Mesendoderm (in vitro differentiated cells): ENCODE results near the gene HAPLN2.

Experiments
- DNase-seq: peaks from one replicate; pipeline ENCODE4 v3.0.0; 2013
- H2AK5ac ChIP-seq: 2 replicates; pipeline ENCODE4 v1.6.1; 2013; ENCODE audit warnings: low read length, inconsistent platforms
- H2BK120ac ChIP-seq: 2 replicates; pipeline ENCODE4 v1.6.1; 2013; ENCODE audit warnings: low read depth, mild to moderate bottlenecking, low read length, moderate library complexity, mixed read lengths
- H2BK15ac ChIP-seq: replicated peaks from 2 replicates; pipeline ENCODE4 v1.6.1; 2013; ENCODE audit warnings: low read depth, mild to moderate bottlenecking, moderate library complexity
- H2BK5ac ChIP-seq: 2 replicates; pipeline ENCODE4 v1.6.1; 2013; ENCODE audit warnings: low read length, inconsistent platforms
- H3K18ac ChIP-seq: 2 replicates; pipeline ENCODE4 v1.6.1; 2013; ENCODE audit warnings: mild to moderate bottlenecking, low read length, mixed read lengths
- H3K23ac ChIP-seq: one replicate; pipeline ENCODE4 v1.6.1; 2013; ENCODE audit warnings: low read length
- H3K27ac ChIP-seq: 2 replicates; pipeline ENCODE4 v1.5.1; 2013; ENCODE audit warnings: low read depth, mild to moderate bottlenecking, inconsistent platforms, low read length, moderate library complexity
- H3K27me3 ChIP-seq: 2 replicates; pipeline ENCODE4 v1.6.1; 2013; ENCODE audit warnings: low read length, control low read depth, mild to moderate bottlenecking, inconsistent platforms; ENCODE audit not compliant: insufficient read depth, poor library complexity
- H3K36me3 ChIP-seq: 2 replicates; pipeline ENCODE4 v1.6.1; 2013; ENCODE audit warnings: low read length, inconsistent platforms; ENCODE audit not compliant: control insufficient read depth, insufficient read depth
- H3K4ac ChIP-seq: one replicate; pipeline ENCODE4 v1.6.1; 2013; ENCODE audit warnings: low read depth, mild to moderate bottlenecking, low read length, moderate library complexity
- H3K4me1 ChIP-seq: 2 replicates; pipeline ENCODE4 v1.6.1; 2013; ENCODE audit warnings: low read depth, low read length, inconsistent platforms; ENCODE audit not compliant: control insufficient read depth
- H3K4me2 ChIP-seq: 2 replicates; pipeline ENCODE4 v1.6.1; 2013; ENCODE audit warnings: low read length
- H3K4me3 ChIP-seq: 2 replicates; pipeline ENCODE4 v1.5.1; 2013; ENCODE audit warnings: mild to moderate bottlenecking, low read length
- H3K56ac ChIP-seq: one replicate; pipeline ENCODE4 v1.6.1; 2013; ENCODE audit warnings: low read length
- H3K79me1 ChIP-seq: 2 replicates; pipeline ENCODE4 v1.6.1; 2013; ENCODE audit warnings: low read length, inconsistent platforms
- H3K79me2 ChIP-seq: 2 replicates; pipeline ENCODE4 v1.6.1; 2013; ENCODE audit warnings: mild to moderate bottlenecking, low read length; ENCODE audit not compliant: control insufficient read depth, insufficient read depth
- H3K9ac ChIP-seq: 2 replicates; pipeline ENCODE4 v1.6.1; 2013; ENCODE audit warnings: low read length, inconsistent platforms
- H4K5ac ChIP-seq: one replicate; pipeline ENCODE4 v1.6.1; 2013; ENCODE audit warnings: low read length
- H4K8ac ChIP-seq: one replicate; pipeline ENCODE4 v1.6.1; 2013; ENCODE audit warnings: low read depth, mild to moderate bottlenecking, control low read depth, low read length, moderate library complexity
- WGBS: extraction: QIAGEN DNeasy Blood & Tissue Kit; methylation state at CpG from one replicate; pipeline ENCODE4 v1.1.7; 2013; ENCODE audit warnings: low lambda C conversion rate, missing lambda C conversion rate; ENCODE audit not compliant: insufficient coverage; ENCODE audit errors: extremely low coverage; 5-methylcytosine and 5-hydroxymethylcytosine counted together

Gene HAPLN2

GRCh38 chr1:156641761-156642264, 22.6 kb downstream of the HAPLN2 start, which contains the start of gene BCAN:
Gene BCAN (plus strand): TSS chr1:156642117. CDS start chr1:156646055, 3,938 bp downstream.
- no peak within 1 kb of the TSS for H3K18ac ChIP-seq
- peak within 1 kb of the TSS; percentile 39 for H3K9ac ChIP-seq
- H3K4me3 ChIP-seq = no peak within 1 kb of the TSS
- DNase-seq = peak; percentile 67
- H3K56ac ChIP-seq = peak within 1 kb of the TSS; percentile 66
- no peak within 1 kb of the TSS for H3K27ac ChIP-seq
- H2AK5ac ChIP-seq = no peak within 1 kb of the TSS
- no peak within 1 kb of the TSS for H3K23ac ChIP-seq
- no peaks in the 10 kb centered on the region for H3K79me2 ChIP-seq
- H2BK120ac ChIP-seq = no peak within 1 kb of the TSS
- H3K4me2 ChIP-seq = peak within 1 kb of the TSS; percentile 59
- peaks cover 3% of the 10 kb centered on the region for H3K4me1 ChIP-seq
- no CpG with 5 or more reads among the region's 46 CpGs for WGBS
- no peak within 1 kb of the TSS for H2BK15ac ChIP-seq
- no peaks in the 10 kb centered on the region for H3K79me1 ChIP-seq
- H4K8ac ChIP-seq = no peak within 1 kb of the TSS
- H2BK5ac ChIP-seq = no peak within 1 kb of the TSS
- no peak within 1 kb of the TSS for H3K4ac ChIP-seq
- H4K5ac ChIP-seq = no peak within 1 kb of the TSS
- peaks cover 37% of the 10 kb centered on the region for H3K27me3 ChIP-seq
- no peaks in the 10 kb centered on the region for H3K36me3 ChIP-seq

- no peak overlapping the region for H2BK5ac ChIP-seq
- no peak overlapping the region for H3K27ac ChIP-seq
- no peak overlapping the region for H4K8ac ChIP-seq
- no peak overlapping the region for H2BK120ac ChIP-seq
- no peak overlapping the region for H2AK5ac ChIP-seq
- peaks cover 41% of the 10 kb centered on the region for H3K27me3 ChIP-seq
- peak overlapping the region; percentile 34 for H3K9ac ChIP-seq
- H3K36me3 ChIP-seq = no peaks in the 10 kb centered on the region
- no peak overlapping the region for H3K4ac ChIP-seq
- no peak overlapping the region for H4K5ac ChIP-seq
- no peak overlapping the region for H3K18ac ChIP-seq
- no peaks in the 10 kb centered on the region for H3K79me1 ChIP-seq
- H2BK15ac ChIP-seq = no peak overlapping the region
- no CpG with 5 or more reads among the region's 40 CpGs for WGBS
- peak overlapping the region; percentile 39 for H3K56ac ChIP-seq
- no peak overlapping the region for H3K4me3 ChIP-seq
- peaks cover 3% of the 10 kb centered on the region for H3K4me1 ChIP-seq
- H3K79me2 ChIP-seq = no peaks in the 10 kb centered on the region
- H3K23ac ChIP-seq = no peak overlapping the region
- DNase-seq = peak; percentile 52
- peak overlapping the region; percentile 42 for H3K4me2 ChIP-seq
These were observed 23.2 kb downstream of the HAPLN2 start for GRCh38 chr1:156642265-156643048.

DNA sequence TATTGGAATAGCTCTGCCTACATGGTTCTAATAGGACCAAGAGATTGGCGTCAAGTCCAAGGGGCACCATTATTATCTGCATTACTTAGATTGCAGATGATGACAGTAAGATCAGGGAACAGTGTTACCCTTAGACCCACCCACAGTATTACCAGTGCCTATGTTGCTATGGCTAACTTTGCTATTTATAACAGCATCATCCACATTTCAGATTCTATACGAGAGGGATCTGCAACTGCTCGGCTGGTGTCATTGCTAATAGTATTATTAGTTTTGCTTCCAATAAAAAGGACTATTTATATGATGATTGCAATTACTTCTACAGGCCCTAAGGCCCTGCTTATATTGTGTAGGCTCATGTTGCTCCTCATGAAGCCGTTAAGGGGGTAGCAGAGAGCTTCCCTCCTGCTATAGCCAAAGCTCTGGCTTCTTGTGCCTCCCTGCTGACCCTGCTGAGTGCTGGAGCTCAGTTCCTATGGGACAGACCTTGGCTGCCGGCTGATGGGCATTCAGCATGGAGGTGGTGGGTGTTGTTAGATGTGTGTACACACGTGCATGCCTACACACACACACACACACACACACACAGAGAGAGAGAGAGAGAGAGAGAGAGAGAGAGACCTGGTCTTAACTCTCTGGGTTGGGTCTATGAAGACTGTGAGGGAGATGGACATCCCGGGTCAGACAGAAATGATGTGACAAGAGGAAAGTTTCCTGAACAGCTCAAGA, 24.0 kb downstream of the HAPLN2 start:
- H4K8ac ChIP-seq = no peak overlapping the region
- H3K79me1 ChIP-seq = no peaks in the 10 kb centered on the region
- no peak overlapping the region for H3K56ac ChIP-seq
- no peak overlapping the region for H2BK15ac ChIP-seq
- peaks cover 3% of the 10 kb centered on the region for H3K4me1 ChIP-seq
- H3K27me3 ChIP-seq = peaks cover 46% of the 10 kb centered on the region
- no CpG with 5 or more reads among the region's 7 CpGs for WGBS
- DNase-seq = peak; percentile 37
- no peaks in the 10 kb centered on the region for H3K36me3 ChIP-seq
- no peak overlapping the region for H4K5ac ChIP-seq
- H3K4me2 ChIP-seq = no peak overlapping the region
- H3K4ac ChIP-seq = no peak overlapping the region
- H3K23ac ChIP-seq = no peak overlapping the region
- H2BK120ac ChIP-seq = no peak overlapping the region
- no peak overlapping the region for H3K18ac ChIP-seq
- no peak overlapping the region for H3K4me3 ChIP-seq
- H2BK5ac ChIP-seq = no peak overlapping the region
- H2AK5ac ChIP-seq = no peak overlapping the region
- no peak overlapping the region for H3K27ac ChIP-seq
- no peaks in the 10 kb centered on the region for H3K79me2 ChIP-seq
- no peak overlapping the region for H3K9ac ChIP-seq

DNA sequence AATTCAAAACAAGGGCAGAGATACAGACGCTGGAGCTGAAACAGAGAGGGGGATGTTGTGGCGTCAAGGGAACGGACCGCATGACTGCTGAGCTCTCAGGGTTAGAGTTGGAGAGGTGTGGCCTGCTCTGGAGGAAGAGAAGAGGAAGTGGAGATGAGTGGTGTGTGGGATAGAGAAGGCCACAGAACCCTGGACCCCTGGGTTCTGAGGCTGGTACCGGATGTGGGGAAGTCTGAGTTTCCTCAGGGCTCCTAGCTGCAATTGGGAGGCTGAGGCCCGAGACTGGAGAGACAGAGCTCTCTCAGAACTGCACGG, 24.5 kb downstream of the HAPLN2 start:
- Histone ChIP-seq H3K4me3 (no peak overlapping the region), H3K27me3 (peaks cover 47% of the 10 kb centered on the region), H3K4me1 (peaks cover 3% of the 10 kb centered on the region), H3K36me3 (no peaks in the 10 kb centered on the region), H2BK5ac (no peak overlapping the region), H3K23ac (no peak overlapping the region), H3K18ac (no peak overlapping the region), H3K79me2 (no peaks in the 10 kb centered on the region), H3K9ac (no peak overlapping the region), H3K56ac (no peak overlapping the region), H3K4me2 (no peak overlapping the region), H4K5ac (no peak overlapping the region), H3K4ac (no peak overlapping the region), H3K27ac (no peak overlapping the region), H4K8ac (no peak overlapping the region), H2BK15ac (no peak overlapping the region), H2BK120ac (no peak overlapping the region), H2AK5ac (no peak overlapping the region), H3K79me1 (no peaks in the 10 kb centered on the region)
- no peak for DNase-seq
- no CpG with 5 or more reads among the region's 7 CpGs for WGBS

DNA sequence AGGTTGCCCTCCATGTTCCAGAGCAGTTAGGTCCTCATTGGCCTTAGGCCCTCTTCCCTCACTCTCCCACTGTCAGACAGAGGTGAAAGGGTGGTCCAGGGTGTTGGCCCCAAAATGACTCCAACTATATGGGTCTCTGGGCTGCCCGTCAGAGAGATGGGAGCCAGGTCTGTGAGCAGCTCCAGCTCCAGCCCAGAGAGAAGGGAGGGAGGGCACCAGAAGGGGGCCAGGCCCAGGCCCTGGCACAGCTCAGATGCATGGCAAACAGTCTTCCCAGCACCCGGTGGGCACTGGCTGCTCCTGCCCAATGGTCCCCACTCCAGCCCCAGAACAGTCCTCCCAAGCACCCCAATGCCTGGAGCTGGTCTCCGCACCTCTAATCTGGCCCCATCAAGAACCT, 24.9 kb downstream of the HAPLN2 start:
- no peak overlapping the region for H3K4ac ChIP-seq
- WGBS = no CpG with 5 or more reads among the region's 3 CpGs

More for the DNA sequence above, 24.9 kb downstream of the HAPLN2 start:
- H3K4me2 ChIP-seq = no peak overlapping the region
- no peak overlapping the region for H3K4me3 ChIP-seq
- H3K79me2 ChIP-seq = no peaks in the 10 kb centered on the region
- H2BK120ac ChIP-seq = no peak overlapping the region
- H2BK5ac ChIP-seq = no peak overlapping the region
- no peaks in the 10 kb centered on the region for H3K36me3 ChIP-seq
- peaks cover 3% of the 10 kb centered on the region for H3K4me1 ChIP-seq
- H3K27ac ChIP-seq = no peak overlapping the region
- no peak overlapping the region for H2AK5ac ChIP-seq
- no peak for DNase-seq
- no peaks in the 10 kb centered on the region for H3K79me1 ChIP-seq
- H4K5ac ChIP-seq = no peak overlapping the region
- H2BK15ac ChIP-seq = no peak overlapping the region
- H3K18ac ChIP-seq = no peak overlapping the region
- no peak overlapping the region for H3K9ac ChIP-seq
- H3K56ac ChIP-seq = no peak overlapping the region
- peaks cover 45% of the 10 kb centered on the region for H3K27me3 ChIP-seq
- H3K23ac ChIP-seq = no peak overlapping the region
- no peak overlapping the region for H4K8ac ChIP-seq
